Astrocyte of the spinal cord (primary cell): ENCODE results near the gene GNL2.
"Not testable (repeated sequence)": the region's sequence is repeated elsewhere in the genome, so short reads cannot be mapped to it uniquely, and the experiment has no call there.

Experiments
- DNase-seq: peaks from one replicate; pipeline ENCODE4 v3.0.0; 2011; ENCODE audit warnings: low read depth, low spot score
- H3K4me3 ChIP-seq: 2 replicates; pipeline ENCODE4 v1.5.1; 2011; ENCODE audit warnings: low read depth, mild to moderate bottlenecking, low read length, moderate library complexity
- CTCF ChIP-seq: IDR thresholded peaks from 2 replicates; pipeline ENCODE4 v1.5.1; 2012; ENCODE audit warnings: low read depth, mild to moderate bottlenecking, low read length, inconsistent platforms
- in situ Hi-C: cut with HindIII; loops from 2 replicates; pipeline ENCODE4 v1.10.0; 2017; ENCODE audit warnings: low sequenced_read_pairs

Gene GNL2

GRCh38 chr1:37599940-37600339 is 4.2 kb upstream of the GNL2 start:
- TF ChIP-seq CTCF: no peak
- in situ Hi-C loops: no loop called here
- no peak overlapping the region for H3K4me3 ChIP-seq
- DNase-seq: no peak

DNA sequence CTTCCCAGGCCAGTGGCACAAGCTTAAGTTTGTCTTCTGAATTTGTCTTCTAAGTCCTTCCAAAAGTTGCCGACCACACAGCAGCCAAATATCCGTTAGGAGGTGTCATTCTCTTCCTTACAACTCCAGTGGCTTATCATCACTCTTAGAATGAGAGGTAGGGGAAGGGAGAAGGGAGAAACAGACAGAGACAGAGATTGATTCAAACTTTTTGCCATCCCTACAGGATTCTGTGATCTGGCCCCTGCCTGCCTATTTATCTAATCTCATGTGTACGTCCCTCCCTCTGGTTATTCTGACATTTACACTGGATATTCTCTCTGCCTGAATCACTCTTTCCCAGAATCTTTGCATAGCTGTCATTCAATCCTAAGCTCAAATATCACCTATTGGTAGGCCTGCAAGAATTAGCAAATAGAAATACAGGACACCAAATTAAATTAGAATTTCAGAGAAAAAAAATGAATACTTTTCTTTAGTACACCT is 488 bp upstream of the GNL2 start:
- no peak for TF ChIP-seq CTCF
- no peak for DNase-seq
- in situ Hi-C loops: no loop called here
- peak overlapping the region; percentile 79 for H3K4me3 ChIP-seq

DNA sequence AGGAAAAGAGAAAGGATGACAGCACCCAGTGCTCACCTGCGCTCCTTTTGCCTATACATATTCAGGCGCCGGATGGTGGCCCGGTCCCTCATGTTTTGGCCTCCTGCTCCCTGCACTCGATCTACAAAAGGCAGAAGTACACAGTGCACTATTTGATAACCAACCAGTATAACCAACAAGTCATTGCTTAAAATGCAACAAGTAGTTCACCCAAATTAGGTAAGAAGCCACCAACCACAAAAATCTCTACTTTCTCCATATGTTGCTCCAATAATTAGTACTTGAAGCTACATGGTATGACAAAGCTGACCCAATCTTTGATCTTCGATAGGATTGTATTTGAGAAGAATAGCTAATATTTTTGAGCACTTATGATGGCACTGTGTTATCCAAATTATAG is 2.0 kb downstream of the GNL2 start:
- H3K4me3 ChIP-seq: no peak overlapping the region
- DNase-seq: no peak
- in situ Hi-C loops: no loop called here
- TF ChIP-seq CTCF: no peak

GRCh38 chr1:37588939-37589338 is 6.8 kb downstream of the GNL2 start:
- H3K4me3 ChIP-seq: no peak overlapping the region
- in situ Hi-C loops: no loop called here
- no peak for DNase-seq
- TF ChIP-seq CTCF: no peak

DNA sequence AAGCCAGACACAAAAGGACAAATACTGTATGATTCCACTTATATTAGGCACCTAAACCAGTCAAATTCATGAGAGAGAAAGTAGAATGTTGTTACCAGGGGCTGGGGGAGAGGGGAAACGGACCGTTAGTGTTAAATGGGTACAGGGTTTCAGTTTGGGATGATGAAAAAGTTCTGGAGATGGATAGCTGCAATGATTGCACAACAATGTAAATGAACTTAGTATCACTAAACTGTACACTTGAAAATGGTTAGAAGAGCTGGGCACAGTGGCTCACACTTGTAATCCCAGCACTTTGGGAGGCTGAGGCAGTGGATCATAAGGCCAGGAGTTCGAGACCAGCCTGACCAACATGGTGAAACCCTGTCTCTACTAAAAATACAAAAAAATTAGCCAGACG is 11.2 kb downstream of the GNL2 start:
- H3K4me3 ChIP-seq, in situ Hi-C loops, DNase-seq: not testable (repeated sequence)

DNA sequence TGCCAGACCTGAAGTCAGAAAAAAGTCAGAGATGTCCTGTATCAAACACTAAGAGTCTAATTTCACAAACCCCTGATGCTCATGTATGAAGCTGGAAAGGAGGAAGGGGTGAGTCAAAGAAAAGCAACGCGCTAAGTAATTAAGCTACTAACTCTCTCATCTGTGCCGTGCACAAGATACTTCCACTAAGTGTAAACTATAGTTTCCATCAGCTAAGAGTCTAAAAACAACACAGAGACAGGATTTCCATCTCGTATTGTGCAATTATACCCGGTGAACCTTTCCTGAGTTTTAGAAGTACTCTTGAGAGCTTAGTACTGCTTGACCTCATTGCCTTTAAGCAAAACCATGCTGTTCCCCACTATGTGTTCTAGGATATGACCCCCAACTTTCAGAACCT is 20.0 kb downstream of the GNL2 start:
- in situ Hi-C loops: no loop called here
- H3K4me3 ChIP-seq: no peak overlapping the region
- no peak for TF ChIP-seq CTCF
- DNase-seq: peak; percentile 18

GRCh38 chr1:37574834-37575480 is 20.8 kb downstream of the GNL2 start:
- peak; percentile 79 for DNase-seq
- in situ Hi-C loops: no loop called here
- no peak for TF ChIP-seq CTCF
- no peak overlapping the region for H3K4me3 ChIP-seq
